Bronchus fibroblast of lung (primary cell): ENCODE data around the gene UNC119. TPM values are rescaled to one million over a fixed set of nuclear protein-coding genes. Genes with fewer than 3 reads are reported as not detected.

Experiments
- total RNA-seq: library from RNA; depleted of rRNA; stranded (reverse); fragments of >200 nt; gene quantifications from 2 replicates; pipeline ENCODE4 v1.2.3, GENCODE V29; 2015

Gene UNC119
- total RNA-seq: 21.0 and 24.8 TPM in 2 replicates

GRCh38 chr17:28552176-28552999 is at the start of gene UNC119:
TSS of gene UNC119 (minus strand) at chr17:28552624. CDS start at chr17:28552557, 67 bp downstream.

GRCh38 chr17:28598799-28599310 is 46.4 kb upstream of the UNC119 start, which contains the start of gene SPAG5:
TSS of gene SPAG5 (minus strand) at chr17:28599025. CDS start at chr17:28598946, 79 bp downstream.

GRCh38 chr17:28576758-28577465 is 24.5 kb upstream of the UNC119 start, which contains the start of gene ALDOC:
TSS of gene ALDOC (minus strand) at chr17:28576895. CDS start at chr17:28575532, 1,363 bp downstream.

GRCh38 chr17:28571361-28572122 is 19.1 kb upstream of the UNC119 start, which contains the start of gene PIGS:
TSS of gene PIGS (minus strand) at chr17:28571524. CDS start at chr17:28571496, 28 bp downstream.

GRCh38 chr17:28505986-28506665 is 46.3 kb downstream of the UNC119 start, which contains the start of gene FOXN1:
TSS of gene FOXN1 (plus strand) at chr17:28506348. CDS start at chr17:28523970, 17,622 bp downstream.

Other genes with a start within 250 kb of the UNC119 start
- gene TMEM97, start 233.4 kb downstream of the UNC119 start, total RNA-seq: 77.3 and 77.8 TPM in 2 replicates
- 34.1 and 34.3 TPM in 2 replicates for gene IFT20, start 217.2 kb downstream of the UNC119 start, total RNA-seq
- 27.7 and 29.4 TPM in 2 replicates for gene TNFAIP1, start 216.9 kb downstream of the UNC119 start, total RNA-seq
- gene POLDIP2, start 195.1 kb downstream of the UNC119 start, total RNA-seq: 137 and 149 TPM in 2 replicates
- gene SEBOX, start 187.4 kb downstream of the UNC119 start, total RNA-seq: not detected in 2 replicates
- under 0.01 TPM in 1 of 2 replicates, not detected in the other for gene VTN, start 182.3 kb downstream of the UNC119 start, total RNA-seq
- 5.2 and 9.1 TPM in 2 replicates for gene SARM1, start 180.9 kb downstream of the UNC119 start, total RNA-seq
- gene SLC46A1, start 146.4 kb downstream of the UNC119 start, total RNA-seq: 2.4 and 2.7 TPM in 2 replicates
- gene SLC13A2, start 79.0 kb downstream of the UNC119 start, total RNA-seq: not detected in 2 replicates
- not detected in 2 replicates for gene FOXN1, start 46.3 kb downstream of the UNC119 start, total RNA-seq
- 69.6 and 72.1 TPM in 2 replicates for gene PIGS, start 18.9 kb upstream of the UNC119 start, total RNA-seq
- 62.4 and 80.3 TPM in 2 replicates for gene ALDOC, start 24.3 kb upstream of the UNC119 start, total RNA-seq
- 65.1 and 70.4 TPM in 2 replicates for gene SPAG5, start 46.4 kb upstream of the UNC119 start, total RNA-seq
- 2.4 and 4.0 TPM in 2 replicates for gene RSKR, start 61.6 kb upstream of the UNC119 start, total RNA-seq
- gene BLTP2, start 92.5 kb upstream of the UNC119 start, total RNA-seq: 76.0 and 80.3 TPM in 2 replicates
- gene SDF2, start 109.3 kb upstream of the UNC119 start, total RNA-seq: 46.9 and 55.2 TPM in 2 replicates
- gene SUPT6H, start 109.6 kb upstream of the UNC119 start, total RNA-seq: 17.8 and 18.5 TPM in 2 replicates
- 1.8 and 2.9 TPM in 2 replicates for gene PROCA1, start 159.3 kb upstream of the UNC119 start, total RNA-seq
- 371 and 405 TPM in 2 replicates for gene RAB34, start 165.2 kb upstream of the UNC119 start, total RNA-seq
- 615 and 663 TPM in 2 replicates for gene RPL23A, start 167.4 kb upstream of the UNC119 start, total RNA-seq
- gene TLCD1, start 173.6 kb upstream of the UNC119 start, total RNA-seq: 16.8 and 20.0 TPM in 2 replicates
- gene NEK8, start 176.2 kb upstream of the UNC119 start, total RNA-seq: 2.1 and 2.9 TPM in 2 replicates
- gene TRAF4, start 191.4 kb upstream of the UNC119 start, total RNA-seq: 38.3 and 38.7 TPM in 2 replicates